ENCODE results near the gene FAM174B.
A peak's percentile ranks its signal among the peaks of the same experiment; 100 is the strongest.

FAM174B gene

DNA sequence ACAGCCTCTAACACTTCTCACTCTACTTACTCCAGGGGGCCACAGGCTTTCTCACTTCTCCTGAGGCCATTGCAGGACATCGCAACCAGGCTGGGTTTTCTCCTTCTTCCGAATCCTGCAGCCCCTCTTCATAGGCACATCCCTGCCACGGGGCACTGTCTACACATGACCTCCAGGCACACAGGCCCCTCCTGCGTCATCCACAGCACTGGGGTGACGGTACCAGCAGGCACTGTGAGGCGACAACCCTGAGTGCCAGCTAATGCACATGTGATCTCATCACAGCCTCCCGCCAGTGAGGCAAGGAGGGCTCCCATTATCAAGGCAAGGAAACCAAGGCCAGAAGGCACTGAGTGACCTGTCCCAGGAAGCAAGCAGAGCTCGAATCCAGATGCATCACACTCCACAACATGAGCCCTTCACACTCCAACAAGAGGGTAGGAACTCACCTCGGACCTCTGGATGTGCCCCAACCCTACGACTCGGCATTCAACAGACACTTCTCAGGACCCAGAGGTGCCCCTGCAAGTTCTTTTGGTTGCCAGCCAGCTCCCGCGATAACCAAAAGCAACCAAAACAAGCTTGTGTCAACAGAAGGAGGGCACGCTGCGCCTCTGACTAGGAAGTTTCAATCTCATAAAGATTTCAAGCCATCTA, 16.7 kb downstream of the FAM174B start:
- no peak for DNase-seq

DNA sequence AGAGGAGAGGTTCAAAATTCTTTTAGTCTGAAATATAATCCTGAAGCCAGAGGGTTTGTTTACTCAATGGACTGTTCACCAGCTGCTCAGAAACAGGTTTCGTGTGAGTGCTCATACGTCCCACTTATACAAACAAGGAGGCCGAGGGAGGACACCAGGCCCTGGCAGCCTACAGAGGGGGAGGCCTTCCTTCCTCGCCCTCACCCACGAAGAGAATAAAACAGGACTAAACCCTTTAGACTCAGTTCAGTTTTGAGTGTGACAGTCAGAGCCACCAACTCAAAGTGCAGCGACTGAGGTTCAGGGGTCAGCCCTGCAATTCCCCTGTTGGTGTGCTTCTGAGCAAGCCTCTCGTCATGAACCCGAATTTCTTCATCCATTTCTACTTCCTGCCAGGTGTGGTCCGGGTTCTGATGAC, 17.3 kb downstream of the FAM174B start:
- DNase-seq: no peak

DNA sequence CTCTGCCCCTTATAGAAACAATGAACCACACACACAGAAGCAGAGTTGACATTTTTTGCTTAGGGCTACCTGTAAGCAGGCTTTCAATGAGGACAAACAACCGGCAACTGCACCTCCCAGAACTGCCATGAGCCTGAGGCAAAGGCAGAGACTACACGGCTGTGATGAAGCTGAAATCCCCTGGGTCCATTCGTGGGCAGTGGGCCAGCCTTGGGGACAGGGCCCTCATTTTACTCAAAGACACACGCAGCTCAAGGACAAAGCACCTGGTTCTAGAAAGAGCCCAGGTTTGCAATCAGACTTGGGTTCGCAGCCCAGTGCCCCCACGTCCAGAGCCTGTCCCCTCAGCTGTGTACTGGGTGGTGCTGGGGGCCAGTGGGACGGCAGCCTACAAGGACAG, 17.9 kb downstream of the FAM174B start:
- DNase-seq: no peak

DNA sequence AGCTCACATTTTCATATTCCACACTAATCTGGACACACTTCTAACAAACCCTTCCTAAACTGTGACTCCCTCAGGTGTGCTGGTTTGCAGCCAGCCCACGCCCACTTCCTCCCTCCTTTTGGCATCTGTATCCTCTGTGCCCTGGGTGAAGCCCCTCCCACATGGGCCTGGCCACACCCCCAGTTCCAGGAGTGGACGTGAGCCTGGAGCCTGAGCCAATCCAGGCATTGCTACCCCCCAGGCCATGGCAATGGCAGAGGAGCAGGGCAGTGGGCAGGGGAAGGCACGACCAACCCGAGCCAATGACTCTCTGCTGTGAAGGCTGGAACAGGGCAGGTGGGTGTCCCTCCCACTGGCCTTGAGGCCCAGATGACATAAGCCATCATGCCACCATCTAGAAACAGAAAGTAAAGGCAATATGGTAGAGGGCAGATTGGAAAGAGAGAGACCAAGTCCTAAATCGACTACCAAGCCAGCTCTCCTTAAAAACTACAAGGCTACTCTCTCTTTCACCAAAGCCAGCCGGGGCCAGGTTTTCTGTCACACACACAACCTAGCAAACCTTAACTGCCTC, 18.6 kb downstream of the FAM174B start:
- peak; percentile 23 for DNase-seq

DNA sequence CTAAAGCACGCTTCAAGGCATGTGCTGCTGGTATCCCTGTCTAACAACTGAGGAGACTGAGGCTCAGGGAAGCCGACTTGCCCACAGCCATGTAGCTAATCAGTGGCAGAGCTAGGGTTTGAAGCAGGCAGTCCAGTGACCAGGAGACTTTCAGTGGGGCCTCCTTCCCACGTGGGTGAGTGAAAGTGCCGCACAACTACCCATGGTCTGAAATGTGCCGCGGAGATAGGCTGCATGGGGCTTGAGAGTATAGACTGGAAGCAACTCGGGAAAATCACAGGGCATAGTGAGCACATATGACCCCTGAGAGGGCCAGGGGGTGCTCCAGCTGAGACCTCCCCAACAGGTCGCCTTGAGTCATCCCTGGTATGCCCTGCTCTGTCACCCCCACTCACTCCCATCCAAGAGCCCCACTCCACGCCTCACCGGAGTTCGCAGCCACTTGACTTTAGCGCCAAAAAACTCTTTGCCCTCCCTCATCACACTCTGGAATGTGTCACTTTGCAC, 19.1 kb downstream of the FAM174B start:
- DNase-seq: no peak

DNA sequence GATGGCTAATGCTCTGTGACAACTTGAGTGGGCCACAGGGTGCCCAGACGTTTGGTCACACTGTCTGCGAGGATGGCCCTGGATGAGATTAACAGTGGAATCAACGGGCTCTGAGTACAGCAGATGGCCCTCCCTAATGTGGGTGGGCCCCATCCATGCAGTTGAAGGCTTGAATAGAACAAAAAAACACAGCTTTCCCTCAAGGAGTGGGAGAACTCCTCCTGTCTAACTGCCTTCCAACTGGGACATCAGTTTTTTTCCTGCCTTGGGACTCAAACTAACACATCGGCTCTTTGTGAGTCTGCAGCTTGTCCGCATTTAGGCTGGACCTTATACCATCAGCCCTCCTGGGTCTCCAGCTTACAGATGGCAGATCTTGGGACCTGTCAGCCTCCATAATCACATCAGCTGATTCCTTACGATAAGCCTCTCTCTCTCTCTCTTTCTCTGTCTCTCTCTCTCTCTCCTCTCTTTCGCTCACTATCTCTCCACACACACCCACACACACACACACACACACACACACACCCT, 20.8 kb downstream of the FAM174B start:
- no peak for DNase-seq

DNA sequence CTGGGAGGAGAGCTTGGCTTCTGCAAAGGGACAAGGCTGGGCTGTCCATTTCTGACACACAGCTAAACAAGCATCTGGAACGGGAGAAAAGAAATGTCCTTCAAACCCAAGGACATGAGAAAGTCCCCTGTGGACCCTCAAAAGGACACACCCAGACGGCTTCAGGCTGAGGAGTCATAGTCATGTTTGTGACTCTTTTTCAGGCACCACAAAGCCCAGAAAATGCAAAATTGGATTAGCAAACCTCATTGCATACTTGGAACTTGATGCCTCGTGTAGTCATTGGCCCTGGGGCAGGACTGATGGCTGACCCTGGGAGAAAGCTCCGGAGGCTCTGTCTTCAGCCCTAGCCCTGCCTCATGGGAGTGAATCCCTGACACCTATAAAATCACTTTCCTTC, 21.5 kb downstream of the FAM174B start:
- DNase-seq: no peak

DNA sequence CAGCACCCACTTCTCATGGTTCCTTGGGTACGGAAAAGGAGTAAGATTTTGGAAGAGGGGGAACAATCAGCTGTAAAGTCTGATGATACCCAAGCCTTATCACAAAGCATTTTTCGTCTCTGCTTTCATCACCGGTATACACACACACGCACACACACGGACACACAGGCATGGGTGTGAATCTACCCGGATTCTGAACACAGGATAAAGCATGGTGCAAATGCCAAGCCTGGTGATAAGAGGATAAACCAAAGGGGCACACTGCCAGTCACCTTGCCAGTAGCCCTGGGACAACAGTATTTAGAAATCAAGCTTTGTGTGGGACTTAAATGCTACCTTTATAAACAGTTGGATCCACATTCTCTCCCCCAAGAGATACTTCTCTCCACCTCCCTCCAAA, 22.2 kb downstream of the FAM174B start:
- DNase-seq: no peak

DNA sequence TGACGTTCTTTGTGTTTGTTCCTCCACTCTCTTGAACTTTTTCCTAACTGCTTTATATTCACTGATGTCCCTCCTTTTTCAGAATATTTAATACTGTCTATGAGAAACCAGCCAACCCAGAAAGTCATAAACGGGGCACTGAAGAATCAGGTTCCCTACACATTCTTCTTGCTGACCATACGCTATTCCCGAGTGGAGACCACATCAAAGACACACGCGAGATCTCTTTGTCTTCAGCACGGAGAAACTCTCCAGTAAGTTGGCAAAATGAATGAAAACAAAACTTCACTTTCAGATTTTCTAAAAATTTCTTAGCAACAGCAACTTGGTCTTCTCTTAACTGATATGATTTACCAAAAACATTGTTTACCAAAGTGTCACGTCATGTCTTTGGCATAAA, 22.6 kb downstream of the FAM174B start:
- no peak for DNase-seq

DNA sequence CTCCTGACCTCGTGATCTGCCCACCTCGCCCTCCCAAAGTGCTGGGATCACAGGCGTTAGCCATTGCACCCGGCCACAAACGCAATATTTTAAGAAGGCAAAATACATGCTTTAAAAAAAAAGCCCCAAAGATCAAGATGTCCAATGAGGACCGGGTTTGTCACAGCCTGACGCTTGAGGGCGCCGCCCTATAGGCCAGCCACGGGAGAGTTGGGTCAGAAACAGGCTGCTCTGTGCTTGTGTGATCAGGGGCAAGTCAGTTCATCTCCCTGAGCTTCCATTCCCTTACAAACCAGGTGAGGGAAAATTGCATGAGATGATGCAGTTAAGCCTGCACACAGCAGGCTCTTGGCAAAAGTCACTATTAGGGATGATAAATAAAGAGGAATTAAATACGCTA, 23.9 kb downstream of the FAM174B start:
- peak; percentile 38 for DNase-seq

DNA sequence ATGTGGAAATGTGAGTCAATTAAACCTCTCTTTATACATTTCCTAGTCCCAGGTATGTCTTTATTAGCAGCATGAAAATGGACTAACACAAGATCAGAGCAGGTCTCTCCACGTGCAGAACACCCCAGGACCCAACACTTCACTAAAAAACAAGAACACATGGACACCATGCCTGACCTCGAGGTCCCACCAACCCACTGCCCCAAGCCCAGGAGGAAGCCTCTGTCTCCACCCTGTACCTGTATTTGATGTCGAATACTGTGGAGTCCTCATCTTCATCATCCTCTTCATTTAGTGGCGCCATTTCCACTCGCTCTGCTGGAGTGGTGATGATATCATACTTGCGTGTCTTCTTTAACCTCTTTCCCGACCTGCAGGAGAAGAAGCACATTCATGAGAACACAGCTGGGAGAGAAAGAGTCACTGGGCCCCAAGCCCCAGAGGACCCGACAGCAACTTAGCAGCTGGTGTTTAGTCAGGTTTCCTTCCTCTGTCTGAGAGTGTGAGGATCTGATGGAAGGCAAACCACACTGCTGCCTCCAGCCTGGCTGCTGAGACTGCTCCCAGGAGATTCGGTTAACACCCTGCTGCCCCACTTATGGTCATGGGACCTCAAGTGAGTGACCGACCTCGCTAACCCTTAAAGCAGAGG, 25.5 kb downstream of the FAM174B start:
- peak; percentile 24 for DNase-seq

DNA sequence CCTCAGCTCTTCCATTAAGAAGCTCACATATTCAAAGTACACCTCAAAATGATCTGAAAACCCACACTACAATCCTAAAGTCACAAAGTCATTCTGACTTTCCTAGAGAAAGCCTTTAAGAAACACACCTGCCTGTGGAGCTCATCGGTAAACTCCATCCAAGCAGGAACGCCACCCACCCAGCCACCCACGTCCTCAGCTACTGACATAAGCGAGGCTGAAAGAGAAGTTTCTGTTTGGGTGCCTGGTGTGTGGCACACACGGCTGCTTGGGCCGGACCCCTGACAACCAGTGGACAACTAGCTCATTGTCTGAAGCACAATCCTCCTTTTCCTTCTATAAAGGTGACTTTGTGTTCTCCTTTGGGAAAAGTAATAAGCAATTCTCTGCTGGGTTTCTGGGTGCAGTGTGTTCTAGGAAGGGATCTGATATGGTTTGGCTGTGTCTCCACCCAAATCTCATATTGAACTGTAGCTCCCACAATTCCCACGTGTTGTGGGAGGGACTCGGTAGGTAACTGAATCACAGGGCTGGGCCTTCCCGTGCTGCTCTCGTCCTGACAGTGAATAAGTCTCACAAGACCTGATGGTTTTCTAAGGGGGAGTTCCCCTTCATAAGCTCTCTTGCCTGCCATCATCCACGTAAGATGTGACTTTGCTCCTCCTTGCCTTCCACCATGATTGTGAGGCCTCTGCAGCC, 26.1 kb downstream of the FAM174B start:
- DNase-seq: peak; percentile 56

DNA sequence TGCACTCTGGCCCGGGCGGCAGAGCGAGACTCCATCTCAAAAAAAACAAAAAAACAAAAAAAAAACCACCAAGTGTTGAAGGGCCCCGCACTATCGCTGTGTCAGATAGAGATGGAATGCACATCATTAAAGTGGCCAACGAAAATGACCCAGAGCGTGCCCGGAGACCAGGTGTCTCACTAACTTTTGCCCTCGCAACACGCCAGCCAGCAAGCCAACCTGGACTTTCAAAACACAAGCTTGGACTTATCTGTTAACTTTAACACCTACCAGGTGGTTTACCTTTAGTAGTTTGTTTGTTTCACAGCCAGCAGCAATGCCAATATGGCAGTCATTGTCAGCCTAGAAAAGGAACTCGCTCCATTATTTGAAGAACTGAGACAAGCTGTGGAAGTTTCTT, 28.6 kb downstream of the FAM174B start:
- no peak for DNase-seq

DNA sequence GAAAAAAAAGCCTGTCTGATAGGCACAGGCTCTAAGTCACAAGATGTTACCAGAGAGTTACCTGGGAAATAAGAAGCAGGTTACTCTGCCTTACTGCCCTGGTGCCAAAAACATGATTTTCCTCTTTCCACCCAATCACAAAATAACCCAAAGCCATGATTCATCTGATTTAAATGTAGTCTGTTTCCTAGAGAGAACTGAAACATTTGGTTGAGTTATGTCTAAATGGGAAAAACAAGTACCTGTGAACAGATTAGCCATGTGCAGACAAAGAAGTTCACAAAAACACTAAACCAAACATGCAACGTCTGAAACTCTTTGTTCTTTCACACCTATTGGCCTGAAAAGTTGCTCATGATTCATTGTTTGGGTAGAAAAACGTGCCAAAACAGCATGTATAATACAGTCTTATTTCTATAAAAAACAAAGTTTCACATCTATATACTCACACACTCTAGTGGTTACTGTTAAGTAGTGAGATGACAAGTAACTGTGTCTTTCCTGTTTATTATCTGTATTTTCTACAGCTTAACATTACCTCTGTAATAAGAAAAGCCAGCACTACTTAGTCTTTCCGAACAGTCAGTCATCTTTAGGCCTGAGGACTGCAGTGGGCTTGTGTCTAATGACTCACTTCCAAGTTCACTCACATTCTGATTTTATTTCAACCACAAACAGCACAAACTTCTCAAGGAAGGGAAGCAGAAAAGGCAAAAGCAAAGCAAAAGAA, 30.2 kb downstream of the FAM174B start:
- peak; percentile 46 for DNase-seq

DNA sequence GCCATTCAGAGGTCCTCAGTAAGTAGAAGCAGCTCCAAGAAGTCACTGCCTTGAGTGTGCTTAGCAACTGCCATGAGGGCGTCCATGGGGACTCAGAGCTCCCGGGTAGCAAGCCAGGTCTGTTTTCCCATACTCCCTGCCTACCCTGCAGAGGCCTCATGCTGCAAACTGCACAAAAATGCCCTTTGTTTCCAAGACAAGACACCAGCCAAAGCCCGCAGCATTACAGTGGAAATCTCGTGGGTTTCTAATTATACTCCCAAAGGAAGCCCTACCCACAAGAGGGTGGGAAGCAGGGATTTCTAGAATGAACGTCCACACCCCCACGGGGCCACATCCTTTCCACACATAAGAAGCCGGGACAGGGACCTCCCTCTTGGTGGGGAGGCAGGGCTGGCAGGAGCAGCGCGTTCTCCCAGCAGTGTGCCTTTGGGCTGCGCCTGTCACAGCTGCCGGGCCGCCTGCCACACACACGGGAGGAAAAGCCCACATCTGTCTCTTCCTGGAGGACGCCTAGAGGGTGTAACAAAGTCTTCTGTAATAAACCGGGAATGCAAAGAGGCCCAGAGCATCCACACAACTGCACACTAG, 31.1 kb downstream of the FAM174B start:
- no peak for DNase-seq

DNA sequence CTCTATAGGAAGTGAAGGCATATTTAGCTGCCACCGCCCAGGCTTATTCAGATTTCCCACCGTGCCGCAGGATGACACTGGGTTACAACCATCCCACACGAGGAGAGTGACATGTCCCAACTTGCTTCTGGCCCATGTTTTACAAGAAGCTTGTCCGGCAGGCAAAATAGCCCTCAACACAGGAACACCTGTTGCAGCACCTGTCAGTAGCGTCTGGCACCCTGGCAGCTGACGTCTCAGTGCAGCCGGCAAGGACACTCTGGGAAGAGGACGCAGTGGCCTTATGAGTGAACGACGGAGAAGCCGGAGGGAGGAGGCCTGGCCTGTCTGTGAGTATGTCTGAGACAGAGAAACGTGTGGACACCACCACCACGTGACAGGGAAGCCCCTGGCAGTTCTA, 32.1 kb downstream of the FAM174B start:
- no peak for DNase-seq

DNA sequence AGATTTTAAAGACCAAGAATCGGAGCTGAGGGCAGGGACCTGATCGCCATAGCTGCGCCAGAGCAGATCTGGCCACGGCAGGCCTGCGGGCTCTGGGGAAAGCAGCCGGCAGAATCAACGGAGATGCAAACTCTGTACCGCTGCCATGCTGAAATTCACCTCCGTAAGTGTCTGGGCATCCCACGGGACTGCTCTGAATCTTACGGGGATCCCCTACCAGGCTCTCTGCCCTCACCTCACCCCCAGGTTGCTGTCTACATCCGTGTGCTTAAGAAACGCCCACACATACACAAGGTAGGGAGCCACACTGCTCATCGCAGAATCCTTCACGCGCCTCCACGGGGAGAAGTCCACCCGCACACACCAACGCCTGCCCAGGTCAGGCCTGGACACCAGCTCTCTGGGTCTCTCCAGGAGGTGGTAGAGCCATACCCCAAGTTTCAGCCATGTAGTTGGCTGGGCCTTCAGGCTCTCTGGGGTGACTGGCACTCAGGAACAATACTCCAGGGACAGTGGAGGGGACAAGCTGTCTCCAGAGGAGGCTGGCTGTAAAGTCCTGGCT, 33.5 kb downstream of the FAM174B start:
- DNase-seq: no peak

DNA sequence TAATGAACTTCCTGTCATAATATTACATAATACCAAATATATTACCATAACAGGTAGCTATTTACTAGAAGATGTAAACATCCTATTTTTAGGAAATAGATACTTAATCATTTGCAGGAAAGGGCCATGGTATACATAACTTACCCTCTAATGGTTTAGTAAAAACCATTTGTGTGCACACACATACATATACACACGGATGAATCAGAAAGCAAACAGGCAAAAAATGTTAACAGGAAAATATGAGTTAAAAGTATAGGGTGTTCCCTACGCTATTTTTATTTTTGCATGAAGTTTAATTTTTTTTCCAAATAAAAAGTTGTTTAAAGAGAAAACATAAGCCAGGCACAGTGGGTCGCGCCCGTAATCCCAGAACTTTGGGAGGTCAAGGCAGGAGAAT, 34.6 kb downstream of the FAM174B start:
- no peak for DNase-seq

DNA sequence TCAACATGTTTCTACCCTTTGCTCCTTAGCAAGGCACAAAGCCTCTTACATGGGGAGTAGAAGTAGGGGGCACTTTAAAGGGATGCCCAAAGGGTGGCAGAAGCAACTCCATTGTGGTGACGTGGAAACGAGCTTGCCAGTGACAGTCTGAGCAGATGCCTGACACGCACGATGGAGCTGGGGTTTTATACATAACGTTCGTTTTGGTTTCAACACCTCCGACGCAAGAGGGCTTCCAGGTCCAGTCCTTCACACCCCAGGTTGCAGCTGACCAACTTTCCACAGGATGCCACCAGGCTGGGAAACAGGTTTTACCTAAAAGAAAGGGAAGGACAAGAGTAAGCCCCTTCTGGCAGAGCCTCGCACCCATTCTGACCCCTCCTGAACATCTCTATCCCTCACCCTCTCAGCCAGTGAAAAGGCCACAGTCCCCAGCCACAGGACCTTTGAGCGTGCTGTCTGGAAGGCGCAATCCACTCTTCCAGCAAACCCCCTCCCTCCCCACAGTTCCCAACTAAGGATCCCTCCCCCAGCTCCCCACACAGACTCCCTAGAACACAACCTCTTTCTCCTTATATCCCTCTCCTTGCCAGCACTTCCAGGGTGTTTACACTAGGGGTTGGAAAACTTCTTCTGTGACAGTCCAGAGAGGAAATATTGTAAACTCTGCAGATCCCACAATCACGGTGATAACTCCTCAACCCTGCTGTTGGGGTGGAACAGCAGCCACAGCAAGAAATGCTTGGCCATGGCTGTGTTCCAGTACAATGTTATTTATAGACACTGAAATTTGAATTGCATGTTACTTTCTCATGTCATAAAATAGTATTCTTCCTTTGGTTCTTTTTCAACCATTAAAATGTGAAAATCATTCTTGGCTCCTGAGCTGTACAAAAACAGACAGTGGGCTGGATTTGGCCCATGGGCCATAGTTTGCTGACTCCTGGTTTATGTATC, 36.2 kb downstream of the FAM174B start:
- no peak for DNase-seq
